Measurements from ENCODE around the gene HBP1. TPM values are rescaled to one million over a fixed set of nuclear protein-coding genes. Genes with fewer than 3 reads are reported as not detected.
"Not testable (repeated sequence)": the region's sequence is repeated elsewhere in the genome, so short reads cannot be mapped to it uniquely, and the experiment has no call there.

HBP1 gene
- total and polyA plus RNA-seq, 2 donors (not counting 1 experiment from before 2014, with no cell fraction given): 47.2 to 127 TPM

DNA sequence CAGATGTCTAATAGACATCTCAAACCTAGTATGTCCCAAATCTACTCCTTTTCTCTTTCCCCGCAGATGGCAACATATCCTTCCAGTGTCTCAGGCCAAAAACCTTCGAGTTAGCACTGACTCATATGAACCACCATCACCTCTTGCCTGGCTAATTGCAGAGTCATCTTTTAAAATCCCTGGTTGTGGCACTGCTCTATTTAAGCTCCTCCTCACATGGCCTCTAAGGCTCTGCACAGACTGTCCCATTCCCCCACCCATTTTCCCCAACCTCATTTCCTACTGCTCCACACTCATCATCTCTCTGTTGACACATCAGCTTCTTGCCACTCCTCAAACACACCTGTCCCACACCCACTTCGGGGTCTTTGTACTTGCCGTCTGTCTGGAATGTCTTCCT, 16.8 kb upstream of the HBP1 start:
- no peak overlapping the region for H3K27ac ChIP-seq (ENCODE audit: low read length in 2 of 2)
- H3K4me2 ChIP-seq (replicated peaks; ENCODE audit: low read depth, low read length, poor library complexity, severe bottlenecking): no peak overlapping the region
- ChIA-PET POLR2A (interaction anchor here (1.2 kb wide), 1 partner anchor 17 kb away, joined by 7 read pairs; the partner anchor contains the start of gene HBP1), CTCF (interaction anchor here (0.9 to 7.7 kb wide), 7 partner anchors 13 to 361 kb away, joined by 3 to 241 read pairs (median 7); partner anchors contain the start of gene HBP1)
- H3K4me3 Mint-ChIP-seq: no peak overlapping the region
- DNase-seq: no peak
- H3K27me3 ChIP-seq (replicated peaks in 1 of 4; ENCODE audit: control extremely low read depth in 1 of 4, control insufficient read depth in 3 of 4, insufficient read depth in 4 of 4, low read length in 3 of 4): no peaks in the 10 kb centered on the region
- ATAC-seq (ENCODE audit: low read depth): no peak
- intact Hi-C loops (cut with micrococcal nuclease): loop anchor here (5.0 kb wide), 1 partner anchor 490 kb away; the partner anchor contains the start of gene CCDC71L
- TF ChIP-seq, protein P1, sequence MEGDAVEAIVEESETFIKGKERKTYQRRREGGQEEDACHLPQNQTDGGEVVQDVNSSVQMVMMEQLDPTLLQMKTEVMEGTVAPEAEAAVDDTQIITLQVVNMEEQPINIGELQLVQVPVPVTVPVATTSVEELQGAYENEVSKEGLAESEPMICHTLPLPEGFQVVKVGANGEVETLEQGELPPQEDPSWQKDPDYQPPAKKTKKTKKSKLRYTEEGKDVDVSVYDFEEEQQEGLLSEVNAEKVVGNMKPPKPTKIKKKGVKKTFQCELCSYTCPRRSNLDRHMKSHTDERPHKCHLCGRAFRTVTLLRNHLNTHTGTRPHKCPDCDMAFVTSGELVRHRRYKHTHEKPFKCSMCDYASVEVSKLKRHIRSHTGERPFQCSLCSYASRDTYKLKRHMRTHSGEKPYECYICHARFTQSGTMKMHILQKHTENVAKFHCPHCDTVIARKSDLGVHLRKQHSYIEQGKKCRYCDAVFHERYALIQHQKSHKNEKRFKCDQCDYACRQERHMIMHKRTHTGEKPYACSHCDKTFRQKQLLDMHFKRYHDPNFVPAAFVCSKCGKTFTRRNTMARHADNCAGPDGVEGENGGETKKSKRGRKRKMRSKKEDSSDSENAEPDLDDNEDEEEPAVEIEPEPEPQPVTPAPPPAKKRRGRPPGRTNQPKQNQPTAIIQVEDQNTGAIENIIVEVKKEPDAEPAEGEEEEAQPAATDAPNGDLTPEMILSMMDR (IDR thresholded peaks at IDR 0.05): no peak
- TF ChIP-seq EZH2 (IDR thresholded peaks at IDR 0.05; ENCODE audit: borderline replicate concordance, insufficient read depth, low read depth, low read length, poor library complexity, severe bottlenecking): no peak
- H3K9me3 ChIP-seq (ENCODE audit: control extremely low read depth in 1 of 3, control insufficient read depth in 2 of 3, insufficient read depth in 1 of 3, low read length in 2 of 3): no peaks in the 10 kb centered on the region
- no peaks in the 10 kb centered on the region for H4K20me1 ChIP-seq (ENCODE audit: control insufficient read depth, insufficient read depth, low read length, poor library complexity, severe bottlenecking)
- no peaks in the 10 kb centered on the region for H3K79me2 ChIP-seq (ENCODE audit: control insufficient read depth, insufficient read depth, low read length)
- no peaks in the 10 kb centered on the region for H3K9me3 Mint-ChIP-seq (ENCODE audit: insufficient read depth)
- no peak overlapping the region for H2AFZ ChIP-seq (ENCODE audit: insufficient read depth, low read depth, low read length, poor library complexity, severe bottlenecking)
- no peak overlapping the region for H3K9ac ChIP-seq (ENCODE audit: low read length)
- no peaks in the 10 kb centered on the region for H3K4me1 ChIP-seq (ENCODE audit: control insufficient read depth in 2 of 2, insufficient read depth in 2 of 2, low read length in 2 of 2)
- H3K36me3 ChIP-seq (replicated peaks in 1 of 2; ENCODE audit: control extremely low read depth in 1 of 2, control insufficient read depth in 1 of 2, extremely low read depth in 1 of 2, insufficient read depth in 2 of 2, low read length in 1 of 2): no peaks in the 10 kb centered on the region
- peaks cover 4% of the 10 kb centered on the region for H3K4me1 Mint-ChIP-seq
- H3K27me3 Mint-ChIP-seq: no peaks in the 10 kb centered on the region
- 44% methylated on average over 2 of the region's 4 CpGs for whole genome bisulfite sequencing (ENCODE audit: insufficient coverage)
- no peak overlapping the region for H3K4me3 ChIP-seq (ENCODE audit: control extremely low read depth in 1 of 5, extremely low read depth in 1 of 5, insufficient read depth in 1 of 5, low read depth in 2 of 5, low read length in 4 of 5)
- H3K27ac Mint-ChIP-seq: no peak overlapping the region

DNA sequence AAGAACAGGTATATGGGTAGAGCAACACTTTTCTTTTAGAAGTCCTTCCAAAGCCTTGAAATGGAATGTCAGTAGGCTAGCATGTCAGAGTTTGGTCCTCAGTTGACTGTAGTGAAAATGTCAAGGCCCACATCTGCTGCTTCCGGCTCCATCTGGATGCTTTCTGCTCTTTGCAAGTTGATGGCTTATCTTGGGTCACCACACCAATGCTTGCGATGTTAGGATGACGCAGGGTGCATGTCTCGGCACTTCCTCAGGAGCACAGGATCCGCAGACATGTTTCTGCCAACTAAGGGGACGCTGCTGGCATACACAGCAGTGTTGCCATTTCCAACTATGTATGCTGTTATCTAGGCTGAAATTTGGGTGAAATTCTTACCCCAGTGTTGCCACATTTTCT, 14.0 kb upstream of the HBP1 start:
- H3K27ac Mint-ChIP-seq: no peak overlapping the region
- H3K9me3 Mint-ChIP-seq (ENCODE audit: insufficient read depth): no peaks in the 10 kb centered on the region

GRCh38 chr7:107155726-107156125, 13.1 kb upstream of the HBP1 start:
- CTCF ChIA-PET: interaction anchor here (1.8 kb wide), 1 partner anchor 8 kb away, joined by 7 read pairs; no protein-coding TSS in a partner anchor
- H3K9me3 Mint-ChIP-seq (ENCODE audit: insufficient read depth); H3K4me3 Mint-ChIP-seq; H3K27me3 Mint-ChIP-seq; H3K9me3 ChIP-seq (ENCODE audit: control extremely low read depth in 1 of 3, control insufficient read depth in 2 of 3, insufficient read depth in 1 of 3, low read length in 2 of 3); H3K36me3 ChIP-seq (replicated peaks in 1 of 2; ENCODE audit: control extremely low read depth in 1 of 2, control insufficient read depth in 1 of 2, extremely low read depth in 1 of 2, insufficient read depth in 2 of 2, low read length in 1 of 2); ATAC-seq (ENCODE audit: low read depth); POLR2A ChIA-PET; H4K20me1 ChIP-seq (ENCODE audit: control insufficient read depth, insufficient read depth, low read length, poor library complexity, severe bottlenecking); H2AFZ ChIP-seq (ENCODE audit: insufficient read depth, low read depth, low read length, poor library complexity, severe bottlenecking); H3K4me1 Mint-ChIP-seq; intact Hi-C loops (cut with micrococcal nuclease); H3K9ac ChIP-seq (ENCODE audit: low read length); DNase-seq; H3K4me1 ChIP-seq (ENCODE audit: control insufficient read depth in 2 of 2, insufficient read depth in 2 of 2, low read length in 2 of 2); H3K27me3 ChIP-seq (replicated peaks in 1 of 4; ENCODE audit: control extremely low read depth in 1 of 4, control insufficient read depth in 3 of 4, insufficient read depth in 4 of 4, low read length in 3 of 4); H3K79me2 ChIP-seq (ENCODE audit: control insufficient read depth, insufficient read depth, low read length); H3K27ac ChIP-seq (ENCODE audit: low read length in 2 of 2); H3K27ac Mint-ChIP-seq; H3K4me3 ChIP-seq (ENCODE audit: control extremely low read depth in 1 of 5, extremely low read depth in 1 of 5, insufficient read depth in 1 of 5, low read depth in 2 of 5, low read length in 4 of 5); H3K4me2 ChIP-seq (replicated peaks; ENCODE audit: low read depth, low read length, poor library complexity, severe bottlenecking): not testable (repeated sequence)
- WGBS (ENCODE audit: insufficient coverage): no CpG with 5 or more reads among the region's 3 CpGs

More for the DNA sequence above, 14.0 kb upstream of the HBP1 start:
- no peaks in the 10 kb centered on the region for H3K9me3 ChIP-seq (ENCODE audit: control extremely low read depth in 1 of 3, control insufficient read depth in 2 of 3, insufficient read depth in 1 of 3, low read length in 2 of 3)
- H3K4me2 ChIP-seq (replicated peaks; ENCODE audit: low read depth, low read length, poor library complexity, severe bottlenecking): no peak overlapping the region
- no peaks in the 10 kb centered on the region for H3K4me1 ChIP-seq (ENCODE audit: control insufficient read depth in 2 of 2, insufficient read depth in 2 of 2, low read length in 2 of 2)
- intact Hi-C loops (cut with micrococcal nuclease): loop anchor here (5.0 kb wide), 1 partner anchor 493 kb away; the partner anchor contains the start of gene CCDC71L
- no peak overlapping the region for H3K4me3 ChIP-seq (ENCODE audit: control extremely low read depth in 1 of 5, extremely low read depth in 1 of 5, insufficient read depth in 1 of 5, low read depth in 2 of 5, low read length in 4 of 5)
- ATAC-seq (ENCODE audit: low read depth) (no peak), DNase-seq (no peak)
- POLR2A ChIA-PET: no interaction called here
- WGBS (ENCODE audit: insufficient coverage): 92% methylated on average over 6 of the region's 6 CpGs
- TF ChIP-seq, protein P1 (IDR thresholded peaks at IDR 0.05): no peak
- no peaks in the 10 kb centered on the region for H4K20me1 ChIP-seq (ENCODE audit: control insufficient read depth, insufficient read depth, low read length, poor library complexity, severe bottlenecking)
- H3K27me3 ChIP-seq (replicated peaks in 1 of 4; ENCODE audit: control extremely low read depth in 1 of 4, control insufficient read depth in 3 of 4, insufficient read depth in 4 of 4, low read length in 3 of 4): no peaks in the 10 kb centered on the region
- CTCF ChIA-PET: no interaction called here
- H3K36me3 ChIP-seq (replicated peaks in 1 of 2; ENCODE audit: control extremely low read depth in 1 of 2, control insufficient read depth in 1 of 2, extremely low read depth in 1 of 2, insufficient read depth in 2 of 2, low read length in 1 of 2): no peaks in the 10 kb centered on the region
- Mint-ChIP-seq H3K4me1 (no peaks in the 10 kb centered on the region), H3K4me3 (no peak overlapping the region), H3K27me3 (no peaks in the 10 kb centered on the region)
- no peaks in the 10 kb centered on the region for H3K79me2 ChIP-seq (ENCODE audit: control insufficient read depth, insufficient read depth, low read length)
- no peak overlapping the region for H3K27ac ChIP-seq (ENCODE audit: low read length in 2 of 2)
- no peak overlapping the region for H3K9ac ChIP-seq (ENCODE audit: low read length)
- H2AFZ ChIP-seq (ENCODE audit: insufficient read depth, low read depth, low read length, poor library complexity, severe bottlenecking): no peak overlapping the region

Data from B cell (primary cell).